HepG2 (cell line): ENCODE data around the gene PKIG. TPM values are rescaled to one million over a fixed set of nuclear protein-coding genes. Genes with fewer than 3 reads are reported as not detected.

ENCODE experiments used
- ADNP ChIP-seq: sonication (generic); formaldehyde crosslinking; IDR thresholded peaks from 2 replicates; pipeline ENCODE4 v1.4.0; 2020; ENCODE audit warnings: missing genetic modification reagents
- ATF7-NPFF ChIP-seq: sonication (generic); formaldehyde crosslinking; IDR thresholded peaks from 2 replicates; pipeline ENCODE4 v1.8.1; 2023; ENCODE audit warnings: mild to moderate bottlenecking, low read depth, missing genetic modification reagents, moderate library complexity
- CHCHD3 ChIP-seq: sonication (generic); formaldehyde crosslinking; IDR thresholded peaks from 2 replicates; pipeline ENCODE4 v1.8.0; 2022; ENCODE audit warnings: mild to moderate bottlenecking, missing genetic modification reagents, moderate library complexity
- ELF3 ChIP-seq: IDR thresholded peaks from 2 replicates; pipeline ENCODE4 v1.6.1; 2016; ENCODE audit warnings: missing genetic modification reagents, missing compliant biosample characterization
- KDM3A ChIP-seq: IDR thresholded peaks from 2 replicates; pipeline ENCODE4 v1.6.1; 2018; ENCODE audit warnings: low read depth, missing compliant biosample characterization
- KMT2A ChIP-seq: sonication (generic); formaldehyde crosslinking; IDR thresholded peaks from 2 replicates; pipeline ENCODE4 v1.4.0; 2020; ENCODE audit warnings: missing genetic modification reagents
- MAX ChIP-seq: IDR thresholded peaks from 2 replicates; pipeline ENCODE4 v1.6.1; 2012; ENCODE audit warnings: inconsistent platforms
- MED8 ChIP-seq: sonication (generic); formaldehyde crosslinking; IDR thresholded peaks from 2 replicates; pipeline ENCODE4 v1.8.1; 2023; ENCODE audit warnings: mild to moderate bottlenecking, missing genetic modification reagents; ENCODE audit not compliant: insufficient replicate concordance
- MYC ChIP-seq: sonication (generic); formaldehyde crosslinking; IDR thresholded peaks from 2 replicates; pipeline ENCODE4 v1.9.0; 2021; ENCODE audit warnings: missing genetic modification reagents, borderline replicate concordance
- NKX3-1 ChIP-seq: sonication (generic); formaldehyde crosslinking; IDR thresholded peaks from 2 replicates; pipeline ENCODE4 v1.5.0; 2020; ENCODE audit warnings: missing genetic modification reagents
- NONO ChIP-seq, 2 experiments: fragments of 450-650 bp in 1 of 2; sonication (generic) in 1 of 2; formaldehyde crosslinking in 1 of 2; IDR thresholded peaks in 1 of 2; conservative IDR thresholded peaks in 1 of 2; 2 replicates each; pipeline versions ENCODE4 v1.6.1 to v1.8.0; 2017 to 2022; ENCODE audit warnings: mild to moderate bottlenecking in 1 of 2, missing genetic modification reagents in 1 of 2, moderate library complexity in 1 of 2
- RCOR2 ChIP-seq: IDR thresholded peaks from 2 replicates; pipeline ENCODE4 v1.6.1; 2016; ENCODE audit warnings: missing biosample characterization, missing genetic modification reagents
- REXO4 ChIP-seq: sonication (generic); formaldehyde crosslinking; IDR thresholded peaks from 2 replicates; pipeline ENCODE4 v1.8.0; 2022; ENCODE audit warnings: missing genetic modification reagents, mild to moderate bottlenecking, borderline replicate concordance
- SP5 ChIP-seq: IDR thresholded peaks from 2 replicates; pipeline ENCODE4 v1.6.1; 2016; ENCODE audit warnings: low read depth, borderline replicate concordance
- TBP ChIP-seq: sonication (generic); formaldehyde crosslinking; IDR thresholded peaks from 2 replicates; pipeline ENCODE4 v1.5.0; 2020; ENCODE audit warnings: missing genetic modification reagents
- ZMYM3 ChIP-seq: sonication (generic); formaldehyde crosslinking; IDR thresholded peaks from 2 replicates; pipeline ENCODE4 v1.5.1; 2020; ENCODE audit warnings: mild to moderate bottlenecking, missing genetic modification reagents
- ZNF333 ChIP-seq: sonication (generic); formaldehyde crosslinking; IDR thresholded peaks from 2 replicates; pipeline ENCODE4 v1.4.0; 2020; ENCODE audit warnings: mild to moderate bottlenecking, missing genetic modification reagents, borderline replicate concordance
- ZNF432 ChIP-seq: sonication (generic); formaldehyde crosslinking; IDR thresholded peaks from 2 replicates; pipeline ENCODE4 v1.5.0; 2020; ENCODE audit warnings: missing genetic modification reagents, mild to moderate bottlenecking, borderline replicate concordance
- ZNF496 ChIP-seq: sonication (generic); formaldehyde crosslinking; IDR thresholded peaks from 2 replicates; pipeline ENCODE4 v1.8.1; 2023; ENCODE audit warnings: mild to moderate bottlenecking, moderate library complexity, missing genetic modification reagents; ENCODE audit not compliant: insufficient replicate concordance
- ZNF570 ChIP-seq: sonication (generic); formaldehyde crosslinking; IDR thresholded peaks from 2 replicates; pipeline ENCODE4 v1.4.0; 2020; ENCODE audit warnings: mild to moderate bottlenecking, missing genetic modification reagents, borderline replicate concordance
- ZNF687 ChIP-seq: sonication (generic); formaldehyde crosslinking; IDR thresholded peaks from 2 replicates; pipeline ENCODE4 v1.5.1; 2020; ENCODE audit warnings: mild to moderate bottlenecking, missing genetic modification reagents, moderate library complexity
- ZNF788 ChIP-seq: sonication (generic); formaldehyde crosslinking; IDR thresholded peaks from 2 replicates; pipeline ENCODE4 v1.5.0; 2020; ENCODE audit warnings: mild to moderate bottlenecking, missing genetic modification reagents, borderline replicate concordance
- ZNF839 ChIP-seq: sonication (generic); formaldehyde crosslinking; IDR thresholded peaks from 2 replicates; pipeline ENCODE4 v1.4.0; 2020; ENCODE audit warnings: missing genetic modification reagents, mild to moderate bottlenecking, borderline replicate concordance
- ZSCAN12 ChIP-seq: sonication (generic); formaldehyde crosslinking; IDR thresholded peaks from 2 replicates; pipeline ENCODE4 v1.9.0; 2021; ENCODE audit warnings: mild to moderate bottlenecking, missing genetic modification reagents
- polyA plus RNA-seq, 8 experiments: library from polyadenylated mRNA; depleted of rRNA in 3 of 8; stranded (reverse) in 7 of 8; unstranded in 1 of 8; fragments of >200 nt; fragmentation: Illumina TruSeq in 4 of 8; extraction: Trizol in 4 of 8; gene quantifications; 2 replicates each; pipeline versions ENCODE4 v1.2.1 to v1.2.3, GENCODE V29; 2011 to 2016; ENCODE audit warnings: low read depth in 4 of 8, missing spikeins in 1 of 8, mixed read lengths in 1 of 8; ENCODE audit not compliant: insufficient read depth in 1 of 8
- total RNA-seq, 5 experiments: library from RNA; depleted of rRNA; stranded (reverse); fragments of >200 nt; fragmentation: Illumina TruSeq; extraction: Trizol; gene quantifications; 2 replicates each; pipeline ENCODE4 v1.2.3, GENCODE V29; 2016; ENCODE audit warnings: low read depth in 1 of 5
- TF ChIP-seq, protein P1 (sequence below): conservative IDR thresholded peaks from 2 replicates; pipeline ENCODE4 v1.6.1; 2018; ENCODE audit warnings: missing genetic modification reagents
- TF ChIP-seq, protein P2 (sequence below): sonication (generic); formaldehyde crosslinking; IDR thresholded peaks from 2 replicates; pipeline ENCODE4 v1.5.1; 2020; ENCODE audit warnings: mild to moderate bottlenecking, missing genetic modification reagents, moderate library complexity

PKIG gene
- total and polyA plus RNA-seq, 2 of the 13 experiments (the other 11 are each of a cell fraction or from before 2014, with no cell fraction given): 30.8 to 44.5 TPM

- TF ChIP-seq, protein P1, sequence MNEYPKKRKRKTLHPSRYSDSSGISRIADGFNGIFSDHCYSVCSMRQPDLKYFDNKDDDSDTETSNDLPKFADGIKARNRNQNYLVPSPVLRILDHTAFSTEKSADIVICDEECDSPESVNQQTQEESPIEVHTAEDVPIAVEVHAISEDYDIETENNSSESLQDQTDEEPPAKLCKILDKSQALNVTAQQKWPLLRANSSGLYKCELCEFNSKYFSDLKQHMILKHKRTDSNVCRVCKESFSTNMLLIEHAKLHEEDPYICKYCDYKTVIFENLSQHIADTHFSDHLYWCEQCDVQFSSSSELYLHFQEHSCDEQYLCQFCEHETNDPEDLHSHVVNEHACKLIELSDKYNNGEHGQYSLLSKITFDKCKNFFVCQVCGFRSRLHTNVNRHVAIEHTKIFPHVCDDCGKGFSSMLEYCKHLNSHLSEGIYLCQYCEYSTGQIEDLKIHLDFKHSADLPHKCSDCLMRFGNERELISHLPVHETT (CRISPR knock-in tag): no peak
- 0 out of 2 replicates have a peak, but pooled peaks have one; percentile 47 for TF ChIP-seq ZMYM3 (CRISPR knock-in tag)
- no peak for TF ChIP-seq KDM3A (CRISPR knock-in tag)
- no peak for TF ChIP-seq SP5 (CRISPR knock-in tag)
- 0 out of 2 replicates have a peak, but pooled peaks have one; percentile 33 for TF ChIP-seq ZNF839 (CRISPR knock-in tag)
- no peak for TF ChIP-seq ELF3 (CRISPR knock-in tag)
- TF ChIP-seq KMT2A: no peak
- no peak for TF ChIP-seq MED8 (CRISPR knock-in tag)
- TF ChIP-seq TBP (CRISPR knock-in tag): no peak
- TF ChIP-seq NKX3-1 (CRISPR knock-in tag): no peak
- no peak for TF ChIP-seq MAX
- TF ChIP-seq ZNF333 (CRISPR knock-in tag): no peak
- TF ChIP-seq RCOR2 (CRISPR knock-in tag): no peak
- TF ChIP-seq ZNF788 (CRISPR knock-in tag): no peak
- no peak for TF ChIP-seq NONO (IDR thresholded peaks at IDR 0.05)
- no peak for TF ChIP-seq NONO (CRISPR knock-in tag; conservative IDR thresholded peaks at IDR 0.05)
- no peak for TF ChIP-seq ZNF570
- TF ChIP-seq ZNF432 (CRISPR knock-in tag): no peak
- TF ChIP-seq ADNP: no peak
- peak; percentile 37; the same call in 1 of the 2 replicates for TF ChIP-seq ZNF687
- TF ChIP-seq, protein P2, sequence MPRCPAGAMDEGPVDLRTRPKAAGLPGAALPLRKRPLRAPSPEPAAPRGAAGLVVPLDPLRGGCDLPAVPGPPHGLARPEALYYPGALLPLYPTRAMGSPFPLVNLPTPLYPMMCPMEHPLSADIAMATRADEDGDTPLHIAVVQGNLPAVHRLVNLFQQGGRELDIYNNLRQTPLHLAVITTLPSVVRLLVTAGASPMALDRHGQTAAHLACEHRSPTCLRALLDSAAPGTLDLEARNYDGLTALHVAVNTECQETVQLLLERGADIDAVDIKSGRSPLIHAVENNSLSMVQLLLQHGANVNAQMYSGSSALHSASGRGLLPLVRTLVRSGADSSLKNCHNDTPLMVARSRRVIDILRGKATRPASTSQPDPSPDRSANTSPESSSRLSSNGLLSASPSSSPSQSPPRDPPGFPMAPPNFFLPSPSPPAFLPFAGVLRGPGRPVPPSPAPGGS (CRISPR knock-in tag): no peak
- TF ChIP-seq REXO4 (CRISPR knock-in tag): no peak
- TF ChIP-seq CHCHD3 (CRISPR knock-in tag): no peak
- no peak for TF ChIP-seq ATF7-NPFF (CRISPR knock-in tag)
- no peak for TF ChIP-seq ZSCAN12 (CRISPR knock-in tag)
- TF ChIP-seq MYC (CRISPR knock-in tag): no peak
- TF ChIP-seq ZNF496 (CRISPR knock-in tag): no peak
Measured at GRCh38 chr20:44601236-44601671, 18.9 kb downstream of the PKIG start (continued).
